IMR-90 (cell line): ENCODE measurements around the gene GALNT13. TPM values are rescaled to one million over a fixed set of nuclear protein-coding genes. Genes with fewer than 3 reads are reported as not detected.

Experiments
- ATAC-seq: fragments of 200-7000 bp; cut with Tn5 transposase; 2 replicates; pipeline ENCODE4 v1.9.1; 2020; ENCODE audit warnings: low read depth, mild to moderate bottlenecking, moderate library complexity
- BruUV-seq: library from RNA; stranded (reverse); fragments of 400-500 nt; replicated peaks from 2 replicates; lab custom pipeline; 2021; lab: Mats Ljungman, UMichigan
- CTCF ChIA-PET: fragments of 300-600 bp; formaldehyde crosslinking; extraction: SDS; loops from one replicate; lab custom pipeline; 2021; ENCODE audit warnings: antibody characterized with exemption; lab: Yijun Ruan, JAX
- POLR2A ChIA-PET: fragments of 300-600 bp; sonication (Branson Sonifier 250); formaldehyde crosslinking; loops from one replicate; lab custom pipeline; 2022; ENCODE audit warnings: antibody characterized with exemption; ENCODE audit not compliant: unreplicated experiment; lab: Charles Lee
- DNase-seq: peaks from one replicate; pipeline ENCODE4 v3.0.0; 2013
- H2AFZ ChIP-seq: replicated peaks from 2 replicates; pipeline ENCODE3; 2013; ENCODE audit warnings: low read length, mild to moderate bottlenecking; ENCODE audit not compliant: poor library complexity
- H2AK5ac ChIP-seq: 2 replicates; pipeline ENCODE4 v1.6.1; 2013; ENCODE audit warnings: low read depth, low read length, inconsistent platforms
- H2AK9ac ChIP-seq: replicated peaks from 2 replicates; pipeline ENCODE3; 2013; ENCODE audit warnings: mild to moderate bottlenecking, low read depth, low read length, moderate library complexity; ENCODE audit not compliant: poor library complexity
- H2BK120ac ChIP-seq: 2 replicates; pipeline ENCODE4 v1.6.1; 2013; ENCODE audit warnings: low read depth, low read length, inconsistent platforms
- H2BK15ac ChIP-seq: 3 replicates; pipeline ENCODE4 v1.6.1; 2013; ENCODE audit warnings: low read depth, low read length, inconsistent platforms
- H2BK20ac ChIP-seq: 2 replicates; pipeline ENCODE4 v1.6.1; 2013; ENCODE audit warnings: low read depth, mild to moderate bottlenecking, inconsistent platforms, low read length, moderate library complexity
- H2BK5ac ChIP-seq: 2 replicates; pipeline ENCODE4 v1.6.1; 2013; ENCODE audit warnings: mild to moderate bottlenecking, low read depth, low read length, inconsistent platforms; ENCODE audit not compliant: poor library complexity, severe bottlenecking
- H3K14ac ChIP-seq: replicated peaks from 2 replicates; pipeline ENCODE4 v1.6.1; 2013; ENCODE audit warnings: low read depth, low read length, inconsistent platforms
- H3K18ac ChIP-seq: 2 replicates; pipeline ENCODE4 v1.6.1; 2013; ENCODE audit warnings: low read depth, low read length, control low read depth
- H3K23ac ChIP-seq: 2 replicates; pipeline ENCODE4 v1.6.1; 2013; ENCODE audit warnings: low read depth, low read length, inconsistent platforms
- H3K27ac ChIP-seq: 2 replicates; pipeline ENCODE4 v1.5.1; 2013; ENCODE audit warnings: mild to moderate bottlenecking, control low read depth, low read length; ENCODE audit not compliant: insufficient read depth
- H3K27me3 ChIP-seq: 2 replicates; pipeline ENCODE4 v1.6.1; 2013; ENCODE audit warnings: low read length; ENCODE audit not compliant: control insufficient read depth, insufficient read depth
- H3K36me3 ChIP-seq: 2 replicates; pipeline ENCODE4 v1.6.1; 2013; ENCODE audit warnings: low read length, mixed read lengths; ENCODE audit not compliant: control insufficient read depth, insufficient read depth
- H3K4ac ChIP-seq: 2 replicates; pipeline ENCODE4 v1.6.1; 2013; ENCODE audit warnings: low read depth, low read length, inconsistent platforms
- H3K4me1 ChIP-seq: 2 replicates; pipeline ENCODE4 v1.6.1; 2013; ENCODE audit warnings: low read length, mixed read lengths; ENCODE audit not compliant: control insufficient read depth, insufficient read depth
- H3K4me2 ChIP-seq: 2 replicates; pipeline ENCODE4 v1.6.1; 2013; ENCODE audit warnings: low read depth, mild to moderate bottlenecking, control low read depth, low read length, moderate library complexity
- H3K4me3 ChIP-seq: 2 replicates; pipeline ENCODE4 v1.5.1; 2013; ENCODE audit warnings: low read depth, mild to moderate bottlenecking, control low read depth, low read length, moderate library complexity; ENCODE audit not compliant: insufficient read depth
- H3K56ac ChIP-seq: 2 replicates; pipeline ENCODE4 v1.6.1; 2013; ENCODE audit warnings: low read length, inconsistent platforms; ENCODE audit not compliant: insufficient read depth; ENCODE audit errors: extremely low read depth
- H3K79me1 ChIP-seq, 2 experiments: 2 replicates each; pipeline ENCODE4 v1.6.1; 2013; ENCODE audit warnings: low read length in 2 of 2, inconsistent platforms in 1 of 2, low read depth in 1 of 2
- H3K9ac ChIP-seq: 2 replicates; pipeline ENCODE4 v1.6.1; 2013; ENCODE audit warnings: low read depth, low read length, control low read depth
- H3K9me1 ChIP-seq: 2 replicates; pipeline ENCODE4 v1.6.1; 2013; ENCODE audit warnings: low read length, inconsistent platforms; ENCODE audit not compliant: insufficient read depth
- H3K9me3 ChIP-seq: 2 replicates; pipeline ENCODE4 v1.6.1; 2013; ENCODE audit warnings: low read length; ENCODE audit not compliant: control insufficient read depth, insufficient read depth
- H4K20me1 ChIP-seq: 2 replicates; pipeline ENCODE4 v1.6.1; 2013; ENCODE audit warnings: low read length, inconsistent platforms; ENCODE audit not compliant: insufficient read depth
- H4K5ac ChIP-seq: 2 replicates; pipeline ENCODE4 v1.6.1; 2013; ENCODE audit warnings: mild to moderate bottlenecking, low read depth, low read length, control low read depth
- H4K8ac ChIP-seq, 2 experiments: 2 replicates each; pipeline ENCODE4 v1.6.1; 2013; ENCODE audit warnings: low read depth in 2 of 2, low read length in 2 of 2, control low read depth in 1 of 2, inconsistent platforms in 1 of 2
- H4K91ac ChIP-seq: 2 replicates; pipeline ENCODE4 v1.6.1; 2013; ENCODE audit warnings: low read depth, low read length, inconsistent platforms; ENCODE audit not compliant: insufficient read depth
- BHLHE40 ChIP-seq: fragments of 150-350 bp; IDR thresholded peaks from 2 replicates; pipeline ENCODE4 v1.6.1; 2016; ENCODE audit warnings: mild to moderate bottlenecking, low read depth, low read length
- CEBPB ChIP-seq: IDR thresholded peaks from 2 replicates; pipeline ENCODE4 v1.6.1; 2012; ENCODE audit warnings: low read depth, low read length, improper control_type of control experiment
- CTCF ChIP-seq: conservative IDR thresholded peaks from 2 replicates; pipeline ENCODE4 v1.5.1; 2012; ENCODE audit warnings: mild to moderate bottlenecking, low read depth, low read length, improper control_type of control experiment
- MAZ ChIP-seq: IDR thresholded peaks from 2 replicates; pipeline ENCODE4 v1.6.1; 2012; ENCODE audit warnings: low read depth, mild to moderate bottlenecking, low read length, improper control_type of control experiment, moderate library complexity, borderline replicate concordance
- MXI1 ChIP-seq: IDR thresholded peaks from 2 replicates; pipeline ENCODE4 v1.6.1; 2012; ENCODE audit warnings: low read depth, mild to moderate bottlenecking, low read length, moderate library complexity, borderline replicate concordance
- RAD21 ChIP-seq: IDR thresholded peaks from 2 replicates; pipeline ENCODE4 v1.6.1; 2012; ENCODE audit warnings: low read length, improper control_type of control experiment
- RCOR1 ChIP-seq: IDR thresholded peaks from 2 replicates; pipeline ENCODE4 v1.6.1; 2012; ENCODE audit warnings: mild to moderate bottlenecking, low read length, improper control_type of control experiment; ENCODE audit not compliant: insufficient replicate concordance
- RFX5 ChIP-seq: IDR thresholded peaks from 2 replicates; pipeline ENCODE4 v1.8.0; 2012; ENCODE audit warnings: low read depth, mild to moderate bottlenecking, low read length, moderate library complexity
- SMC3 ChIP-seq: fragments of 150-350 bp; IDR thresholded peaks from 2 replicates; pipeline ENCODE4 v1.6.1; 2016; ENCODE audit warnings: low read depth, mild to moderate bottlenecking, antibody characterized with exemption, low read length, moderate library complexity
- WGBS, 2 experiments: methylation state at CpG; one replicate each; pipeline versions ENCODE4 v1.1.5 to v1.1.7; 2013; ENCODE audit warnings: missing lambda C conversion rate in 2 of 2; ENCODE audit not compliant: insufficient read length in 1 of 2; ENCODE audit errors: extremely low coverage in 2 of 2; 5-methylcytosine and 5-hydroxymethylcytosine counted together
- dilution Hi-C: fragments of 300-500 bp; cut with HindIII; formaldehyde crosslinking; loops from one replicate; pipeline ENCODE4 v1.14.3; 2018; ENCODE audit warnings: low sequenced_read_pairs; ENCODE audit not compliant: unreplicated experiment
- in situ Hi-C: fragments of 300-500 bp; cut with MboI; formaldehyde crosslinking; loops from 3 replicates; pipeline ENCODE4 v1.14.3; 2019; ENCODE audit warnings: low sequenced_read_pairs, inconsistent platforms, mixed read lengths
- intact Hi-C: fragments of 100-400 bp; cut with micrococcal nuclease; formaldehyde crosslinking; loops from 2 replicates; pipeline ENCODE4 v1.10.0; 2022
- polyA plus RNA-seq, 3 experiments: library from polyadenylated mRNA; depleted of rRNA; stranded (reverse); fragments of >200 nt; gene quantifications; 2 replicates each; pipeline ENCODE4 v1.2.3, GENCODE V29; 2012; ENCODE audit warnings: low replicate concordance in 1 of 3
- total RNA-seq: library from RNA; depleted of rRNA; stranded (reverse); fragments of >200 nt; gene quantifications from 2 replicates; pipeline ENCODE4 v1.2.3, GENCODE V29; 2012

The GALNT13 gene
- total and polyA plus RNA-seq, 2 of the 4 experiments (the other 2 are of a cell fraction) = 0.03 TPM; not detected in 1

- H3K4me2 ChIP-seq = no peak overlapping the region
- no peaks in the 10 kb centered on the region for H3K9me1 ChIP-seq
- no peak overlapping the region for H3K23ac ChIP-seq
- no peak overlapping the region for H4K8ac ChIP-seq
- no CpG with 5 or more reads among the region's 2 CpGs for WGBS, 2 experiments
- no peak overlapping the region for H3K14ac ChIP-seq
- H2AK5ac ChIP-seq = no peak overlapping the region
- H2BK15ac ChIP-seq = no peak overlapping the region
- H2BK20ac ChIP-seq = no peak overlapping the region
- peaks cover 9% of the 10 kb centered on the region for H3K9me3 ChIP-seq
- H3K18ac ChIP-seq = no peak overlapping the region
- BruUV-seq = no TSS peak
- no peak overlapping the region for H3K27ac ChIP-seq
- H2AK9ac ChIP-seq = no peak overlapping the region
- CTCF ChIA-PET = interaction anchor here (0.5 kb wide), 1 partner anchor 39 kb away, joined by 3 read pairs; no protein-coding TSS in a partner anchor
- H3K27me3 ChIP-seq = no peaks in the 10 kb centered on the region
- TF ChIP-seq RAD21 (no peak), BHLHE40 (no peak), CTCF (no peak), RCOR1 (no peak), RFX5 (no peak), MXI1 (no peak), MAZ (no peak), SMC3 (no peak), CEBPB (no peak)
- H3K36me3 ChIP-seq = no peaks in the 10 kb centered on the region
- no peak overlapping the region for H3K4me3 ChIP-seq
- no peak overlapping the region for H4K5ac ChIP-seq
- no peak overlapping the region for H2AFZ ChIP-seq
- intact Hi-C loops = no loop called here
- no peak overlapping the region for H3K56ac ChIP-seq
- H3K4me1 ChIP-seq = no peaks in the 10 kb centered on the region
- in situ Hi-C loops = no loop called here
- no peak overlapping the region for H2BK120ac ChIP-seq
- no peak for DNase-seq
- dilution Hi-C loops = no loop called here
- no peak for ATAC-seq
- no peaks in the 10 kb centered on the region for H4K20me1 ChIP-seq
- no peak overlapping the region for H3K9ac ChIP-seq
- no peak overlapping the region for H2BK5ac ChIP-seq
- no peak overlapping the region for H3K4ac ChIP-seq
- no peak overlapping the region for H4K91ac ChIP-seq
- no peaks in the 10 kb centered on the region for H3K79me1 ChIP-seq
- POLR2A ChIA-PET = no interaction called here
Observed at GRCh38 chr2:154189953-154190352, 318.2 kb downstream of the GALNT13 start.
